ENCODE measurements around the gene CACNB2.

DNA sequence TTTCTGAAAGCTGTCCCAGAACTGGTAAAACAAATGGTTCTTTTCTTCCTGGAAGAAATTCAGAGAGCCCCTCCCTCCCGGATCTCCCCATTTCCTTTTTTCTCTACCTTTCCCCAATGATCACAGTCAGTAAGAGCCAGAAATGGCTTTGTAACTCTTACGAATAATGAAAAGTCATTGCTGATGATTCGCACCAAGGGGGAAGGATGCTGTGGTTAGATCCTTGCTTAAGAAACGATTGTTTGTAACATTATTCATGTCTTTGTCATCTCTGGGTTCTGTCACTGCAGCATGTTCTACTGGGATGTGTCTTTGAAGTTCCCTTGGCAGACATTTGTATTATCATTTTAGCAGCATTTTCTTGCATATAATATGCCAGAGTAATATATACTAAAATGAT, 138.9 kb downstream of the CACNB2 start:
- TF ChIP-seq, protein P1, sequence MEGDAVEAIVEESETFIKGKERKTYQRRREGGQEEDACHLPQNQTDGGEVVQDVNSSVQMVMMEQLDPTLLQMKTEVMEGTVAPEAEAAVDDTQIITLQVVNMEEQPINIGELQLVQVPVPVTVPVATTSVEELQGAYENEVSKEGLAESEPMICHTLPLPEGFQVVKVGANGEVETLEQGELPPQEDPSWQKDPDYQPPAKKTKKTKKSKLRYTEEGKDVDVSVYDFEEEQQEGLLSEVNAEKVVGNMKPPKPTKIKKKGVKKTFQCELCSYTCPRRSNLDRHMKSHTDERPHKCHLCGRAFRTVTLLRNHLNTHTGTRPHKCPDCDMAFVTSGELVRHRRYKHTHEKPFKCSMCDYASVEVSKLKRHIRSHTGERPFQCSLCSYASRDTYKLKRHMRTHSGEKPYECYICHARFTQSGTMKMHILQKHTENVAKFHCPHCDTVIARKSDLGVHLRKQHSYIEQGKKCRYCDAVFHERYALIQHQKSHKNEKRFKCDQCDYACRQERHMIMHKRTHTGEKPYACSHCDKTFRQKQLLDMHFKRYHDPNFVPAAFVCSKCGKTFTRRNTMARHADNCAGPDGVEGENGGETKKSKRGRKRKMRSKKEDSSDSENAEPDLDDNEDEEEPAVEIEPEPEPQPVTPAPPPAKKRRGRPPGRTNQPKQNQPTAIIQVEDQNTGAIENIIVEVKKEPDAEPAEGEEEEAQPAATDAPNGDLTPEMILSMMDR (IDR thresholded peaks at IDR 0.05; ENCODE audit: low read depth, low read length, missing input control) = no peak
- TF ChIP-seq FOXA2 (IDR thresholded peaks at IDR 0.05) (no peak), RAD21 (IDR thresholded peaks at IDR 0.05) (no peak)

Data from liver (tissue), 3 donors.